Left ventricle myocardium inferior (tissue), 1 donor: ENCODE data around the gene OTUD6A. TPM values are rescaled to one million over a fixed set of nuclear protein-coding genes. Genes with fewer than 3 reads are reported as not detected.

ENCODE experiments used
- DNase-seq: peaks from one replicate; pipeline ENCODE4 v3.0.0-alpha.2; 2020
- H3K27ac ChIP-seq: fragments of 200-600 bp; replicated peaks from 2 replicates; pipeline ENCODE4 v1.8.0; 2021
- H3K27me3 ChIP-seq: fragments of 200-600 bp; 2 replicates; pipeline ENCODE4 v1.8.0; 2021; ENCODE audit warnings: low read depth
- H3K36me3 ChIP-seq: fragments of 200-600 bp; 2 replicates; pipeline ENCODE4 v1.8.0; 2021
- H3K4me1 ChIP-seq: fragments of 200-600 bp; 2 replicates; pipeline ENCODE4 v1.8.0; 2021
- H3K4me3 ChIP-seq: fragments of 200-600 bp; 2 replicates; pipeline ENCODE4 v1.8.0; 2021; ENCODE audit warnings: mild to moderate bottlenecking, moderate library complexity
- H3K9me3 ChIP-seq: fragments of 200-600 bp; replicated peaks from 2 replicates; pipeline ENCODE4 v1.8.0; 2021
- CTCF ChIP-seq: fragments of 200-600 bp; IDR thresholded peaks from 2 replicates; pipeline ENCODE4 v1.8.0; 2021; ENCODE audit warnings: antibody characterized with exemption, mild to moderate bottlenecking, borderline replicate concordance
- intact Hi-C: fragments of 100-400 bp; cut with micrococcal nuclease; formaldehyde crosslinking; loops from one replicate; pipeline ENCODE4 v1.11.0; 2022
- total RNA-seq: library from RNA; stranded (reverse); fragmentation: NEBNext Ultra II Directional; extraction: Animal tissue kit (Norgen Biotek cat#: 25700); gene quantifications from one replicate; pipeline ENCODE4 v1.2.1, GENCODE V29; 2021
- donor health status: DM: no; HTN: yes; CAD: no; lungs with severe emphysema.

OTUD6A gene
- total RNA-seq, 1 donor from 2014 or later, result not detected

- intact Hi-C loops, result no loop called here
- Histone ChIP-seq H3K4me1 (peaks cover 6% of the 10 kb centered on the region), H3K36me3 (no peaks in the 10 kb centered on the region), H3K9me3 (no peaks in the 10 kb centered on the region), H3K4me3 (no peak overlapping the region), H3K27ac (no peak overlapping the region), H3K27me3 (no peaks in the 10 kb centered on the region)
- TF ChIP-seq CTCF, result no peak
- DNase-seq, result no peak
These were observed 22.5 kb downstream of the OTUD6A start for GRCh38 chrX:70084592-70085240.

- no peak for DNase-seq
- H3K27me3 ChIP-seq, result no peaks in the 10 kb centered on the region
- H3K4me1 ChIP-seq, result peaks cover 11% of the 10 kb centered on the region
- no peak for TF ChIP-seq CTCF
- no peaks in the 10 kb centered on the region for H3K36me3 ChIP-seq
- H3K9me3 ChIP-seq, result no peaks in the 10 kb centered on the region
- intact Hi-C loops, result no loop called here
- peak overlapping the region; percentile 40 for H3K27ac ChIP-seq
- H3K4me3 ChIP-seq, result no peak overlapping the region
These were observed 25.8 kb downstream of the OTUD6A start for GRCh38 chrX:70087857-70088630.

- Histone ChIP-seq H3K36me3 (no peaks in the 10 kb centered on the region), H3K9me3 (no peaks in the 10 kb centered on the region), H3K27ac (no peak overlapping the region), H3K27me3 (no peaks in the 10 kb centered on the region), H3K4me3 (no peak overlapping the region), H3K4me1 (peaks cover 11% of the 10 kb centered on the region)
- TF ChIP-seq CTCF, result no peak
- DNase-seq, result no peak
- intact Hi-C loops, result no loop called here
These were observed 26.5 kb downstream of the OTUD6A start for GRCh38 chrX:70088751-70089150.

- H3K4me1 ChIP-seq, result peaks cover 11% of the 10 kb centered on the region
- no peak for DNase-seq
- no peak overlapping the region for H3K27ac ChIP-seq
- H3K36me3 ChIP-seq, result no peaks in the 10 kb centered on the region
- no peaks in the 10 kb centered on the region for H3K27me3 ChIP-seq
- H3K4me3 ChIP-seq, result no peak overlapping the region
- no peak for TF ChIP-seq CTCF
- no peaks in the 10 kb centered on the region for H3K9me3 ChIP-seq
- intact Hi-C loops, result loop anchor here (10.0 kb wide), 1 partner anchor 55 kb away; no protein-coding TSS in a partner anchor
These were observed 27.5 kb downstream of the OTUD6A start for GRCh38 chrX:70089604-70090297.

- intact Hi-C loops, result loop anchor here (10.0 kb wide), 1 partner anchor 57 kb away; no protein-coding TSS in a partner anchor
- TF ChIP-seq CTCF, result no peak
- H3K9me3 ChIP-seq, result no peaks in the 10 kb centered on the region
- no peak overlapping the region for H3K4me3 ChIP-seq
- H3K4me1 ChIP-seq, result peaks cover 11% of the 10 kb centered on the region
- no peaks in the 10 kb centered on the region for H3K27me3 ChIP-seq
- H3K27ac ChIP-seq, result no peak overlapping the region
- DNase-seq, result no peak
- H3K36me3 ChIP-seq, result no peaks in the 10 kb centered on the region
These were observed 30.0 kb downstream of the OTUD6A start for GRCh38 chrX:70092247-70092646.
